ENCODE measurements around the gene NAPA. TPM values are rescaled to one million over a fixed set of nuclear protein-coding genes. Genes with fewer than 3 reads are reported as not detected.
"Not testable (repeated sequence)": the region's sequence is repeated elsewhere in the genome, so short reads cannot be mapped to it uniquely, and the experiment has no call there.

The NAPA gene
- total RNA-seq, 1 experiment from 2014 or later, result 153 TPM

DNA sequence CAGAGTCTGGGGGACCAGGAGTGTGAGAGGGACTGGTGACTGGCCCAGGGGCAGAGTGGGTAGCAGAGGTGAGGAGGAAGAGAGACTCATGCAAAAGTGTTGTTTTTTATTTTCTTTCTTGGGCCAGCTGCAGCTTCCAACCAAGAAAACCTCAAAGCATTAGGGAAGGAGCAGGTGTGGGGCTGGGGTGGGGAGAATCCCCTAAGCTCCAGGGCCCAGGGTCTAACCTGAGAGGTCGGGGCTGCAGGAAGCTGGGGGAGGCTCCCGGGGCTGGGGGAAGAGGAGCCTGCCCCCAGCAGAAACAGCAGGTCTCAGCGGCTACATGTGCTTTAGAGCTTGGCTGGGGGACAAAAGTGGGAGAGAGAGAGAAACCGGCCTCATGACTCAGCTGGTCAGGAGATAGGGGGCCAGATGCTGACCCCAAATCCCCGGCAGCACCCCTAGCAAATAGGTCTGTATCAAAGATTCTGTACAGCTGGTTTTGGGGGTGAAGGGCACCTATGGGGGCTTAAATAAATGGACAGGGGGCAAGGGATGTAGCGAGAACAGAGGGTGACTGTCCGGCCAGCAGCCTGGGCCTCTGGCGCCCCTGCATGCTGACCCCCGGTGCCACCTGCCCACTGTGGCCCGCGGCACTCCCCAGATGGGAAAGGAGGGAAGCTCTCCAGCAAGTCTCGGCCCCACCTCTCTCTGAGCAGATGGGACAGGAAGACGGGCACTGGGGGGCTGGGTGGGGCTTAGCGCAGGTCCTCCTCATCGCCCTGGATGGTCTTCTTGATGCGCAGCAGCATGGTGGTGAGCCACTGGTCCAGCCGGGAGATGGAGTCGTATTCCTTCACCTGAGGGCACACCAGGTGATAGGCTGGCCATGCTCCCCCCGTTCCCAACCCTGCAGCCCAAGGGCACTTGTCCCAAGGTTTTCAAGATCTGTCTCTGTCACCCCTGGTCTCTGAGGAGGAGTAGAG is 27.0 kb downstream of the NAPA start:
- DNase-seq (ENCODE audit: low read depth), result no peak

- no peak for DNase-seq (ENCODE audit: low read depth)
These were observed 28.0 kb downstream of the NAPA start for GRCh38 chr19:47486900-47487299.

DNA sequence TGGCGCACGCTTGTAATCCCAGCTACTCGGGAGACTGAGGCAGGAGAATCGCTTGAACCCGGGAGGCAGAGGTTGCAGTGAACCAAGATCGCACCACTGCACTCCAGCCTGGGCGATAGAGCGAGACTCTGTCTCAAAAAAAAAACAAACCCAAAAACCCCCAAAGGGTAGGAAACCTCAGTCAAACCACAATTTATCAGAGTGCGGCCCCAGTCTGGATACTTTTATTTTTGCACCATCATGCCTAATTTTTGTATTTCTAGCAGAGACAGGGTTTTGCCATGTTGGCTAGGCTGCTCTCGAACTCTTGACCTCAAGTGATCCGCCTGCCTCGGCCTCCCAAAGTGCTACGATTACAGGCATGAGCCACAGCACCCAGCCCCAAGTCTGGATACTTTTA is 28.6 kb downstream of the NAPA start:
- DNase-seq (ENCODE audit: low read depth), result not testable (repeated sequence)

DNA sequence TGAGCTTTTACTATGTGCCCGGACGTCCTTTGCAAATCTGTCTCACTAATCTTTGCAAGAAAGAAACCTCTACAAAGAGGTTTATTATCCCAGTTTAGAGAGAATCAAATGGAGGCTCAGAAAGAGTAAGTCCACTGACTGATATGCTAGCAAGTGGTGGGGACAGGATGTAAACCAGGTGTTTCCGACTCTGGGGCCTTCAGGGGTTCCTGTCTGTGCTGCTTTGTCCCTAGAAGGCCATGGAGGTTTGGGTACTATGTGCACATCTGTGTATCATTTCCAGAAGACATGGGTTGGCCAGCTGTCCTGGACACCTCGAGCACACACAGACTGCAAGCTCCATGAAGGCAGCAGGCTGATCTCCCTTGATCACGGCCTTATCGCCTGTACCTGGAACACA is 29.7 kb downstream of the NAPA start:
- no peak for DNase-seq (ENCODE audit: low read depth)

- DNase-seq (ENCODE audit: low read depth), result peak; percentile 85
These were observed 30.8 kb downstream of the NAPA start, which contains the start of gene KPTN for GRCh38 chr19:47483800-47484690. Gene KPTN, minus strand, starts transcription at chr19:47484219. Its CDS starts 59 bp downstream, at chr19:47484160.

GRCh38 chr19:47483200-47483599 is 31.7 kb downstream of the NAPA start:
- no peak for DNase-seq (ENCODE audit: low read depth)

DNA sequence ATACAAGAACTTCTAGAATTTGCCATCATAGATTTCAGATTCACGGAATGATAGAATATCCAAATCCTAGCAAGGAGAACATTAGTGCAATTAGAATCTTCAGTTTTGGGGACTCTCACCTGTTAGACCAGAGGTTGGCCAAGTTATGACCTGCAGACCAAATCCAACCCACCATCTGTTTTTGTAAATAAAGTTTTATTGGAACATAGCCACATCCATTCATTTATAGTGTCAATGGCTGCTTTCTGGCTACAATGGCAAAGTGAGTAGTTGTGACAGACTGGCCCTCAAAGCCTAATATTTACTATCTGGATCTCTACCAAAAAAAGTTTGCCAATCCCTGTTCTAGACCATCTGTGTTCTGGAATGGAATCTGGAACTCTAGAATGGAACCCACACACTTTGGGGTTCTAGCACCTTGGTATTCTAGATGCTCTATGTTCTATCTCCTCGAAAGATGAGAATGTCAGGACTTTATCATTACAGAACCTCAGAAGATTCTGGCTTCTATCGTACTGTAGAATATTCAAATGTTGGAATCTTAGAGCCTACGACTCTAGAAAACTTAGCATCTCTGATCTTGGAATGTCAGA is 33.3 kb downstream of the NAPA start:
- no peak for DNase-seq (ENCODE audit: low read depth)

DNA sequence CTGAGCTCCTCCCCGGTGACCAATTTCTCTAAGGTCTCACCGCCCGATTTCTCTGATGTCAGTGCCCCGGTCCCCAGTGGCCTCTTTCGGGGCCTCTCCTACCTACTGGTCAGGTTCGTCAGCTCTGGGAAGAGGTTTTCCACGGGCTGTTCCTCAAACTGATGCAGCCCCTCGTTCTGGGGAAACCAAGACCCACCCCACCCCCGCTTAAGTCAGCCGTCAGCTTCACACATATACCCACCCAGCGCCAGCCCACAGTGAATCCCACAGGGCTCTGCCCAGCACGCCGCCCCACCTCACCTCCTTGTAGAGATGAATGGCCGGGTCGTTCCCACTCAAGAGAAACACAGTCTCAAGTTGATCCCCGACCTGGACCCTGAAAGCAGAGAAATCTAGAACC is 34.2 kb downstream of the NAPA start:
- no peak for DNase-seq (ENCODE audit: low read depth)

GRCh38 chr19:47479701-47480503 is 35.0 kb downstream of the NAPA start:
- DNase-seq (ENCODE audit: low read depth), result no peak

DNA sequence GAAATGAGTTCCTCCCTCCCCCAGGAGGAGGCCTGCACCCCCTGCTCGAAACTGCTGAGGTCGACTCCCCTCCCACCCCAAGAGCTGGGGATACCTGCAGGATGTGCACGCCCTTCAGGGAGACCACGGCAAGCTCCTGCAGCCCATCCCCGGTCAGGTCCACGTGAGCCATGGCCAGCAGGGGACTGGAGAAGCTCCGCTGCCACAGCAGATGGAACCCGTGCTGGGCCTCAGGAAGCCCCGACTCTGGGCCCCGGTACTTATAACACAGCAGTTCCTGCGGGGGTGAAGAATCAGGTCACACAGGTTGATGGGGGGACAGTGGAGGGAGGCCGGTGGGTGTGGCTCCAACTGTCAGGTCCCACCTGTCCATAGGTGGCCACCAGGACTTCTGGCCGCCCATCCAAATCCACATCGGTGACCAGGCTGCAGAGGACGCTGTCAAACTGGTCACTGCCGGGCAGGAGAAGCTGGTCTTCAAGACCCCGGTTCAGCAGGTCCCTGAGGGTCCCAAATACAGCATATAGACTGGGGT is 38.4 kb downstream of the NAPA start:
- no peak for DNase-seq (ENCODE audit: low read depth)

GRCh38 chr19:47475465-47475864 is 39.4 kb downstream of the NAPA start:
- DNase-seq (ENCODE audit: low read depth), result no peak

- DNase-seq (ENCODE audit: low read depth), result no peak
These were observed 41.5 kb downstream of the NAPA start for GRCh38 chr19:47473336-47473735.

DNA sequence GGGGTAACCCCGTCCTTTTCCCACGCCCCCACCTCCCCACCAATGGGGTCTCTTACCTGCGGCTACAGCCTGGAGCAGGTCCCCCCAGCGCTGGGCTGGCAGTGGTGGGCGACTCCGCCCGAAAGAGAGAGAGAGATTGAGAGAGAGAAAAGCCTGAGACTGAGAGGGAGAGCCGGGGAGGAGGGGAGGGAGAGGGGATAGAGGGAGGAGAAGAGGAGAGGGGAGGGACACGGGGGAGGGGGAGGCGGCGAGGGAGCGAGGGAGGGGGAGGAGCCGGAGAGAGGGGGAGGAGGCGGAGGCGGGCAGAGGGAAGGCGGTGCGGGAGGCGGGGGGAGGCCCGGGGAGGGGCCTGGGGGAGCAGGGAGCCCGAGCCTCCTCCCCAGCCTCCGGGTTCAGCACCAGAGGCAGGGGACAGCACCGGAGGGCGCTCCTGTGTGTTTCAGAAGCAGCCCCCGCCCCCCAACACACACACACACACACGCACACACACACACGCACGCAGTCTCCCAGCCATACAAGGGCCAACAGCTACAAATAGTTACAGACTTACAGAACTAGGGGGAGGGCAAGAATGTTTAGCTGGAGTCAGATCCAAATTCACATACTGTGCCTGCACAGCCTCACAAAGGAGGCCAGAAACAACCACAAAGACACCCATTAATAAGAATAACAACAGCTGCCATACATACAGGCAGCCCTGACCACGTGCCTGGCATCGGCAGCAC is 43.0 kb downstream of the NAPA start, which contains the start of gene SLC8A2:
Gene SLC8A2, minus strand, starts transcription at position 161 of the 725 bp plus-strand sequence. CDS start 5,490 bp downstream, outside the sequence.
- DNase-seq (ENCODE audit: low read depth), result peak; percentile 49

GRCh38 chr19:47471381-47471732 is 43.5 kb downstream of the NAPA start:
- no peak for DNase-seq (ENCODE audit: low read depth)

DNA sequence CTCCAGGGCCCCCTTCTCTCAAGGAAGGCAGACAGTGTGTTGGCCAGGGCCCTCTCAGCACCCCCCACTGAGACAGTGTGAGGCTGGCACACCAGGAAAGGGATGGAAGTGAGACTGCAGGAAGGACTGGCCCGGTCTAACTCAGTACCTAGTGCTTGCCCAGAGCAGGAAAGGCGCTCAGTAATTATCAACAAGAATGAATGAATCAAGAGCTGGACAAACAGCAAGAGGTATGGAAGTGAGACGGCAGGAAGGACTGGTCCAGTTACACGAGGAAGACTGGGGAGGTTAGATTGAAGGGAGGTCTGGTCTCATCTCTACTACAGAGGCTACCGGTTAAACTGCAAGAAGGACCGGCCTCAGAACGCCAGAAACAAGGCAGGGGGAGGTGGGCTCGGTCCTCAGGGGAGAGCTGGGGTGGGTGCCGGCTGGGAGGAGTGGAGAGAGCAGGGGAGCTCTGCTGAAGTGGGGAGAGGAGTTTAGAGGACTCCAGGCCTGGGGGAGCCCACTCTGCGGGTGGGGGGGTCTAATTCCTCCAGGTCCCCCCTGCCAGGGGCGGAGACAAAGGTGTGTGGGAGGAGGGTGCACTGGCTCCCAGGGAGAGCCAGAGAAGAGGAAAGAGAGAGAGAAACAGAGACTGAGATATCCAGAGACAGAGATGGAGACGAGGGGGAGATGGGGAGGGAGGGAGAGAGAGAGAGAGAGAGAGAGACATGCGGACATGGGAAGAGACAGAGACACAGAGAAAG is 44.2 kb downstream of the NAPA start:
- DNase-seq (ENCODE audit: low read depth), result no peak

- DNase-seq (ENCODE audit: low read depth), result no peak
These were observed 45.1 kb downstream of the NAPA start for GRCh38 chr19:47469719-47470118.

GRCh38 chr19:47469363-47469700 is 45.5 kb downstream of the NAPA start:
- no peak for DNase-seq (ENCODE audit: low read depth)

GRCh38 chr19:47467914-47468313 is 46.9 kb downstream of the NAPA start:
- DNase-seq (ENCODE audit: low read depth), result no peak

DNA sequence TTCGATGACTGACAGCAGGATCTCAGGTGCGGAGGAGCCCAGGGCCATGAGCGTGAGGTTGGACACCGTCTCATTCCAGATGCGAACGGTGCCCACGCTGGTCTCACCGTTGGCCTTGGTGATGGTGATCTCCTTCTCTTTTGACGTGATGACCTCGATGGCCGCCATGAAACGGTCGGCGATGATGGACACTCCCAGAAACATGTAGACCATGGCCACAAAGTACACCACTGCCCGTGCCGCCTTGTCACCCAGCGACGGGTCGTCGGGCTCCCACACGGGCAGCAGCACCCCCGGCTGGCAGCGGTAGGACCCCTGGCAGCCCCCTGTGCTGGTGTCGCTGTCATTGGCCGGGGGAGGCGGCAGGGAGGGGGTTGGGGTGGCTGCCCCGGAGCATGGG is 48.9 kb downstream of the NAPA start:
- DNase-seq (ENCODE audit: low read depth), result no peak
